Panc1 (cell line): ENCODE data around the gene TRH. TPM values are rescaled to one million over a fixed set of nuclear protein-coding genes. Genes with fewer than 3 reads are reported as not detected.
"Not testable (repeated sequence)": the region's sequence is repeated elsewhere in the genome, so short reads cannot be mapped to it uniquely, and the experiment has no call there.

Experiments
- ATAC-seq: fragments of 200-7000 bp; cut with Tn5 transposase; 2 replicates; pipeline ENCODE4 v1.9.1; 2020; ENCODE audit warnings: mild to moderate bottlenecking, moderate library complexity
- BruUV-seq: library from RNA; stranded (reverse); fragments of 400-500 nt; replicated peaks from 2 replicates; lab custom pipeline; 2021; lab: Mats Ljungman, UMichigan
- CTCF ChIA-PET: fragments of 300-600 bp; sonication (Branson Sonifier 250); formaldehyde crosslinking; loops from one replicate; lab custom pipeline; 2022; ENCODE audit warnings: antibody characterized with exemption; lab: Charles Lee
- POLR2A ChIA-PET: fragments of 300-600 bp; sonication (Branson Sonifier 250); formaldehyde crosslinking; loops from one replicate; lab custom pipeline; 2022; ENCODE audit warnings: antibody characterized with exemption; lab: Charles Lee
- DNase-seq: peaks from one replicate; pipeline ENCODE4 v3.0.0-alpha.2; 2010; ENCODE audit warnings: low read depth, low spot score
- H3K27ac ChIP-seq: 2 replicates; pipeline ENCODE4 v1.5.1; 2011; ENCODE audit warnings: mild to moderate bottlenecking, low read length, inconsistent platforms
- H3K27me3 ChIP-seq: fragments of 200-500 bp; sonication (Bioruptor generic); 2 replicates; pipeline ENCODE4 v1.6.0; 2014; ENCODE audit warnings: low read length, inconsistent platforms; ENCODE audit not compliant: control insufficient read depth, insufficient read depth
- H3K36me3 ChIP-seq: fragments of 200-500 bp; sonication (Bioruptor generic); 2 replicates; pipeline ENCODE4 v1.5.1; 2014; ENCODE audit warnings: inconsistent platforms, mild to moderate bottlenecking, low read length, moderate library complexity; ENCODE audit not compliant: control insufficient read depth, insufficient read depth
- H3K4me1 ChIP-seq: 2 replicates; pipeline ENCODE4 v1.5.1; 2011; ENCODE audit warnings: inconsistent platforms, mild to moderate bottlenecking, low read length, moderate library complexity; ENCODE audit not compliant: control insufficient read depth, insufficient read depth
- H3K4me3 ChIP-seq, 2 experiments: 2 replicates each; pipeline ENCODE4 v1.5.1; 2011 to 2012; ENCODE audit warnings: low read depth in 2 of 2, low read length in 2 of 2, mild to moderate bottlenecking in 2 of 2, inconsistent platforms in 1 of 2, moderate library complexity in 1 of 2
- H3K9me3 ChIP-seq: fragments of 200-500 bp; sonication (Bioruptor generic); 2 replicates; pipeline ENCODE4 v1.5.1; 2014; ENCODE audit warnings: low read depth, mild to moderate bottlenecking, inconsistent platforms, low read length, moderate library complexity; ENCODE audit not compliant: control insufficient read depth, insufficient read depth
- CTCF ChIP-seq: fragments of 450-650 bp; IDR thresholded peaks from 2 replicates; pipeline ENCODE4 v1.5.1; 2017; ENCODE audit warnings: mild to moderate bottlenecking
- POLR2AphosphoS5 ChIP-seq: IDR thresholded peaks from 2 replicates; pipeline ENCODE4 v1.6.1; 2012; ENCODE audit warnings: mild to moderate bottlenecking, low read depth, low read length, moderate library complexity
- REST ChIP-seq, 2 experiments: IDR thresholded peaks; 2 replicates each; pipeline ENCODE4 v1.6.1; 2011 to 2012; ENCODE audit warnings: low read depth in 2 of 2, control low read depth in 1 of 2, low read length in 1 of 2, mild to moderate bottlenecking in 1 of 2, moderate library complexity in 1 of 2; ENCODE audit not compliant: insufficient read depth in 1 of 2
- SIN3A ChIP-seq: IDR thresholded peaks from 2 replicates; pipeline ENCODE4 v1.6.1; 2012; ENCODE audit warnings: low read depth, mild to moderate bottlenecking, low read length, moderate library complexity, borderline replicate concordance; ENCODE audit not compliant: insufficient read depth
- TCF7L2 ChIP-seq: IDR thresholded peaks from 2 replicates; pipeline ENCODE4 v1.6.1; 2011; ENCODE audit warnings: mild to moderate bottlenecking, low read depth, low read length, inconsistent platforms
- in situ Hi-C: cut with HindIII; loops from 2 replicates; pipeline ENCODE4 v1.10.0; 2016; ENCODE audit warnings: low sequenced_read_pairs, low pct_unique_long_range_greater_than_20kb
- intact Hi-C: fragments of 100-400 bp; cut with micrococcal nuclease; formaldehyde crosslinking; loops from one replicate; pipeline ENCODE4 v1.10.0; 2022; ENCODE audit not compliant: unreplicated experiment
- total RNA-seq: library from RNA; stranded (reverse); gene quantifications from one replicate; pipeline ENCODE4 v1.2.1, GENCODE V29; 2021; ENCODE audit not compliant: unreplicated experiment

The TRH gene
- total RNA-seq, 1 experiment from 2014 or later: not detected

GRCh38 chr3:130002666-130003598 is 28.4 kb downstream of the TRH start:
- peak; percentile 98 for TF ChIP-seq CTCF
- peak; percentile 96 for ATAC-seq
- POLR2A ChIA-PET, BruUV-seq, in situ Hi-C loops, H3K27me3 ChIP-seq, H3K27ac ChIP-seq, H3K9me3 ChIP-seq, H3K36me3 ChIP-seq, H3K4me1 ChIP-seq, DNase-seq: not testable (repeated sequence)
- intact Hi-C loops: loop anchor here (2.0 to 10.0 kb wide), 2 partner anchors 60 to 102 kb away; no protein-coding TSS in a partner anchor
- peak overlapping the region; percentile 30 to 41 for H3K4me3 ChIP-seq
- CTCF ChIA-PET: interaction anchor here (0.6 to 1.1 kb wide), 4 partner anchors 21 to 61 kb away, joined by 3 to 5 read pairs (median 4); no protein-coding TSS in a partner anchor

GRCh38 chr3:130010556-130010955 is 36.0 kb downstream of the TRH start:
- no TSS peak for BruUV-seq
- in situ Hi-C loops (no loop called here), intact Hi-C loops (no loop called here)
- Histone ChIP-seq H3K4me1 (no peaks in the 10 kb centered on the region), H3K36me3 (no peaks in the 10 kb centered on the region), H3K27ac (no peak overlapping the region), H3K27me3 (peaks cover 2% of the 10 kb centered on the region; the same call in 1 of the 2 replicates), H3K9me3 (no peaks in the 10 kb centered on the region), H3K4me3 (no peak overlapping the region)
- DNase-seq: no peak
- POLR2A ChIA-PET: no interaction called here
- CTCF ChIA-PET: interaction anchor here (0.6 kb wide), 1 partner anchor 627 kb away, joined by 3 read pairs; no protein-coding TSS in a partner anchor
- TF ChIP-seq TCF7L2: no peak
- no peak for TF ChIP-seq SIN3A
- TF ChIP-seq POLR2AphosphoS5: no peak
- TF ChIP-seq CTCF: no peak
- no peak for TF ChIP-seq REST (IDR thresholded peaks at IDR 0.05; ENCODE audit: insufficient read depth in 1 of 2, low read depth in 2 of 2, low read length in 1 of 2)
- ATAC-seq: no peak

- POLR2A ChIA-PET: interaction anchor here (0.7 kb wide), 1 partner anchor 65 kb away, joined by 10 read pairs; no protein-coding TSS in a partner anchor
- H3K27me3 ChIP-seq, H3K4me3 ChIP-seq, H3K9me3 ChIP-seq, BruUV-seq, DNase-seq, CTCF ChIA-PET, in situ Hi-C loops, H3K4me1 ChIP-seq, ATAC-seq, intact Hi-C loops, H3K36me3 ChIP-seq, H3K27ac ChIP-seq: not testable (repeated sequence)
Measured at GRCh38 chr3:130012108-130012507, 37.6 kb downstream of the TRH start.

- intact Hi-C loops, H3K4me3 ChIP-seq, H3K36me3 ChIP-seq, BruUV-seq, H3K4me1 ChIP-seq, in situ Hi-C loops, H3K9me3 ChIP-seq, ATAC-seq, H3K27me3 ChIP-seq, CTCF ChIA-PET, DNase-seq, H3K27ac ChIP-seq: not testable (repeated sequence)
- POLR2A ChIA-PET: interaction anchor here (0.6 kb wide), 1 partner anchor 75 kb away, joined by 3 read pairs; no protein-coding TSS in a partner anchor
Measured at GRCh38 chr3:130013246-130013645, 38.7 kb downstream of the TRH start.
